ENCODE measurements around the gene EFCAB6.

Gene EFCAB6

DNA sequence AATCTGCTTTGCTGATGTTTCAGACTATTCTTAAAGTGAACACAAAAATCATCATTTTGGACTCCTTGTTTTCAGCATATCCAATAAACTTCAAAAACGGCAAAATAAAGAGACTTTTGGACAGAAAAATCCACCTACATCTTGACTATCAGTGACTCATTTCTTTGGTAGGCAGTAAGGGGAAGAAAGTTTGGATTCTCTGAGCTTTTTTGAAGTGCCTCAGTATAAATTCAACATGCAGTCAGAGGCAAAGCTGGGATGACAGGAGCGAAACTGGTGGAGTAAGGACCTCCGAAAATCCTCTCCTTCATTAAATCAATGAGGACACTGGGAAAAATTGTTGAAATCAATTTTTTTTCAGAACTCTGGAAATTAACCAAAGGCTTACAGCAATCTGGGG is 29.7 kb downstream of the EFCAB6 start:
- in situ Hi-C loops (cut with HindIII; ENCODE audit: low pct_ligation_motif_present, low sequenced_read_pairs) = no loop called here
- no peak for DNase-seq
- TF ChIP-seq, protein P1, sequence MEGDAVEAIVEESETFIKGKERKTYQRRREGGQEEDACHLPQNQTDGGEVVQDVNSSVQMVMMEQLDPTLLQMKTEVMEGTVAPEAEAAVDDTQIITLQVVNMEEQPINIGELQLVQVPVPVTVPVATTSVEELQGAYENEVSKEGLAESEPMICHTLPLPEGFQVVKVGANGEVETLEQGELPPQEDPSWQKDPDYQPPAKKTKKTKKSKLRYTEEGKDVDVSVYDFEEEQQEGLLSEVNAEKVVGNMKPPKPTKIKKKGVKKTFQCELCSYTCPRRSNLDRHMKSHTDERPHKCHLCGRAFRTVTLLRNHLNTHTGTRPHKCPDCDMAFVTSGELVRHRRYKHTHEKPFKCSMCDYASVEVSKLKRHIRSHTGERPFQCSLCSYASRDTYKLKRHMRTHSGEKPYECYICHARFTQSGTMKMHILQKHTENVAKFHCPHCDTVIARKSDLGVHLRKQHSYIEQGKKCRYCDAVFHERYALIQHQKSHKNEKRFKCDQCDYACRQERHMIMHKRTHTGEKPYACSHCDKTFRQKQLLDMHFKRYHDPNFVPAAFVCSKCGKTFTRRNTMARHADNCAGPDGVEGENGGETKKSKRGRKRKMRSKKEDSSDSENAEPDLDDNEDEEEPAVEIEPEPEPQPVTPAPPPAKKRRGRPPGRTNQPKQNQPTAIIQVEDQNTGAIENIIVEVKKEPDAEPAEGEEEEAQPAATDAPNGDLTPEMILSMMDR (IDR thresholded peaks at IDR 0.05; ENCODE audit: low read depth, low read length, missing control alignments) = no peak
- Histone ChIP-seq H3K27me3 (replicated peaks) (no peaks in the 10 kb centered on the region), H3K4me3 (ENCODE audit: low read depth, low read length) (no peak overlapping the region), H3K36me3 (replicated peaks) (no peaks in the 10 kb centered on the region), H3K27ac (no peak overlapping the region)

- in situ Hi-C loops (cut with HindIII; ENCODE audit: low pct_ligation_motif_present, low sequenced_read_pairs) = no loop called here
- H3K36me3 ChIP-seq (replicated peaks) = no peaks in the 10 kb centered on the region
- TF ChIP-seq, protein P1 (IDR thresholded peaks at IDR 0.05; ENCODE audit: low read depth, low read length, missing control alignments) = no peak
- no peaks in the 10 kb centered on the region for H3K27me3 ChIP-seq (replicated peaks)
- no peak overlapping the region for H3K4me3 ChIP-seq (ENCODE audit: low read depth, low read length)
- no peak overlapping the region for H3K27ac ChIP-seq
- peak; percentile 33 for DNase-seq
These were observed 34.8 kb downstream of the EFCAB6 start for GRCh38 chr22:43777286-43777685.

DNA sequence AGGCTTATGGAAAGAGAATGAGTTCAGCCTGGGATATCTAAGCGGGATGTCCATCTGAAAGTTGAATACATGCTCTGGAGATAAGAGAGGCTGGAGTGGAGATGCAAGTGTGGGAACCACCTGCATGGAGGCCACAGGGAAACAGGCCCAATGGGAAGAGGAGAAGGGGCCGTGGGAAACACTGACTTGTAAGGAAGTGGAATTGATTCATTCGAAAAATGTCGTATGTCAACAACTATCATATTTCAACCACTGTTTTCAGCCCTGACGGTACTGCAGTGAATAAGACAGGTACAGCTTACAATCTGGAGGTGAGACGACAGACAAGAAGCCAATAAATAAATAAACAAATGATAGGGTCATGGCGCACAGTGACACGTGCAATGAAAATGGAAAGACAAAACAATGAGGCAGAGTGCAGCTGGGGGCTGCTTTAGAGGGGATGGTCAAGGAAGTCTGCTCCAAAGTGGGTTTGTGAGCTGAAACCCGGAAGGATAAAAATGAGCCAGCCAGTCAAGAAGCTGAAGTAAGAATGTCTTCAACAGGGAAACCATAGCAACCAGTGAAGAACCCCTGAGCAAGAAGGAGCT is 35.9 kb downstream of the EFCAB6 start:
- TF ChIP-seq, protein P1 (IDR thresholded peaks at IDR 0.05; ENCODE audit: low read depth, low read length, missing control alignments) = no peak
- in situ Hi-C loops (cut with HindIII; ENCODE audit: low pct_ligation_motif_present, low sequenced_read_pairs) = no loop called here
- no peaks in the 10 kb centered on the region for H3K36me3 ChIP-seq (replicated peaks)

DNA sequence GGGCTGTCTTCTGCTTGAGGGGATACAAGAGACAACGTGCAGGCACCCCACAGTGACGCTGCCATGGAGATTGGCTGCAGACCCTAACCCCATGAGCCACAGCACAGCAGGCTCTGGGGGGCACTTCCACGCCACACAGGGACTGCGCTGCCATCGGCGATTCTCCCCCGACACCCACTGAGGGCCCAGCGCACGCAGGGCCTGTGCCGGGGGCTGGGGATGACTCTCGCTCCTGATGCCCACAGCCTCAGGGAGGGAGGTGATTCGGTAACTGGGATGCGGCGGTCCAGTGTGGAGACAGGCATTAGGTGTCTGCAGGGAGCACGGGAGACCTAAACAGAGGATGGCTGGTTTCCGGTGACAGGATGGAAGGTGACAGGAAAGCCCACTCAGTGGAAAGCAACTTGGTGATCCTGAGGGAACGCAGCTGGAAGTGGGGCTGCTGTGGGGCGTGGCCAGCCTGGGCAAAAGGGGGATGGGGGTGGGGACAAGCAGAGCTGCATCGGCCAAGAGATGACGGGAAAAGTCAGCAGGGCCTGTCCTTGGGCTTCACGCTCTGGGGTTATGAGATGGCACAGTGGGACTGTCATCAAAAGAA is 37.7 kb downstream of the EFCAB6 start:
- H3K4me3 ChIP-seq (ENCODE audit: low read depth, low read length) = no peak overlapping the region
- H3K27ac ChIP-seq = no peak overlapping the region
- TF ChIP-seq, protein P1 (IDR thresholded peaks at IDR 0.05; ENCODE audit: low read depth, low read length, missing control alignments) = no peak
- H3K36me3 ChIP-seq (replicated peaks) = no peaks in the 10 kb centered on the region
- DNase-seq = no peak
- in situ Hi-C loops (cut with HindIII; ENCODE audit: low pct_ligation_motif_present, low sequenced_read_pairs) = no loop called here
- H3K27me3 ChIP-seq (replicated peaks) = no peaks in the 10 kb centered on the region

More for the DNA sequence above, 35.9 kb downstream of the EFCAB6 start:
- Histone ChIP-seq H3K27ac (no peak overlapping the region), H3K27me3 (replicated peaks) (no peaks in the 10 kb centered on the region), H3K4me3 (ENCODE audit: low read depth, low read length) (no peak overlapping the region)
- DNase-seq = peak; percentile 4

- Histone ChIP-seq H3K36me3 (replicated peaks) (no peaks in the 10 kb centered on the region), H3K27me3 (replicated peaks) (no peaks in the 10 kb centered on the region), H3K27ac (no peak overlapping the region), H3K4me3 (ENCODE audit: low read depth, low read length) (no peak overlapping the region)
- DNase-seq = no peak
- in situ Hi-C loops (cut with HindIII; ENCODE audit: low pct_ligation_motif_present, low sequenced_read_pairs) = no loop called here
- TF ChIP-seq, protein P1 (IDR thresholded peaks at IDR 0.05; ENCODE audit: low read depth, low read length, missing control alignments) = no peak
These were observed 39.3 kb downstream of the EFCAB6 start for GRCh38 chr22:43772831-43773230.

- no peak overlapping the region for H3K27ac ChIP-seq
- no peaks in the 10 kb centered on the region for H3K36me3 ChIP-seq (replicated peaks)
- H3K27me3 ChIP-seq (replicated peaks) = no peaks in the 10 kb centered on the region
- TF ChIP-seq, protein P1 (IDR thresholded peaks at IDR 0.05; ENCODE audit: low read depth, low read length, missing control alignments) = no peak
- no peak overlapping the region for H3K4me3 ChIP-seq (ENCODE audit: low read depth, low read length)
- DNase-seq = no peak
- in situ Hi-C loops (cut with HindIII; ENCODE audit: low pct_ligation_motif_present, low sequenced_read_pairs) = no loop called here
These were observed 56.7 kb downstream of the EFCAB6 start for GRCh38 chr22:43755452-43755851.
